GM10266 (cell line): ENCODE data around the gene TANGO6.

Source experiments
- DNase-seq: peaks from one replicate; pipeline ENCODE4 v3.0.0; 2012; ENCODE audit errors: extremely low spot score
- TF ChIP-seq, protein P1 (sequence below): IDR thresholded peaks from 2 replicates; pipeline ENCODE4 v1.5.1; 2012; ENCODE audit warnings: mild to moderate bottlenecking, low read depth; ENCODE audit not compliant: control insufficient read depth, insufficient read depth; ENCODE audit errors: missing control alignments

The TANGO6 gene

DNA sequence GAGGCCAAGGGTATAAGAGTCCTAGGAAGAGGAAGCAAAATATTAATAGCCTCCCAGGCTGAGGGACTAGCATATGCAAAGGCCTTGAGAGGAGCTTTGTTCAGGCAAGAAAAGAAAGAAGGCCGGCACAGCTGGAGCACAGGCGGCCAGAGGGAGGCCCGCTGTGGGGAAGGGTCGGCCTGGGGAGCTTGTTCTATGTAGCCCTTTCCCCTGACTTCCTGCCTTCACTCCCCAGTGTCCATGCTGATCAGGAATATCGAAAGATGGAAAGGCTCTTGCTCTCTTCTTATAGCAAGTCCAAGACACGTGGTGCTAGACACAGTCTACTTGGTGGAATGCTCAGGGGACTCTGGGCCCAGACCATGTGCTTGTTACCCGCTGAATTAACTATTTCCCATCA, 234.7 kb downstream of the TANGO6 start:
- TF ChIP-seq, protein P1, sequence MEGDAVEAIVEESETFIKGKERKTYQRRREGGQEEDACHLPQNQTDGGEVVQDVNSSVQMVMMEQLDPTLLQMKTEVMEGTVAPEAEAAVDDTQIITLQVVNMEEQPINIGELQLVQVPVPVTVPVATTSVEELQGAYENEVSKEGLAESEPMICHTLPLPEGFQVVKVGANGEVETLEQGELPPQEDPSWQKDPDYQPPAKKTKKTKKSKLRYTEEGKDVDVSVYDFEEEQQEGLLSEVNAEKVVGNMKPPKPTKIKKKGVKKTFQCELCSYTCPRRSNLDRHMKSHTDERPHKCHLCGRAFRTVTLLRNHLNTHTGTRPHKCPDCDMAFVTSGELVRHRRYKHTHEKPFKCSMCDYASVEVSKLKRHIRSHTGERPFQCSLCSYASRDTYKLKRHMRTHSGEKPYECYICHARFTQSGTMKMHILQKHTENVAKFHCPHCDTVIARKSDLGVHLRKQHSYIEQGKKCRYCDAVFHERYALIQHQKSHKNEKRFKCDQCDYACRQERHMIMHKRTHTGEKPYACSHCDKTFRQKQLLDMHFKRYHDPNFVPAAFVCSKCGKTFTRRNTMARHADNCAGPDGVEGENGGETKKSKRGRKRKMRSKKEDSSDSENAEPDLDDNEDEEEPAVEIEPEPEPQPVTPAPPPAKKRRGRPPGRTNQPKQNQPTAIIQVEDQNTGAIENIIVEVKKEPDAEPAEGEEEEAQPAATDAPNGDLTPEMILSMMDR: no peak
- DNase-seq: no peak

DNA sequence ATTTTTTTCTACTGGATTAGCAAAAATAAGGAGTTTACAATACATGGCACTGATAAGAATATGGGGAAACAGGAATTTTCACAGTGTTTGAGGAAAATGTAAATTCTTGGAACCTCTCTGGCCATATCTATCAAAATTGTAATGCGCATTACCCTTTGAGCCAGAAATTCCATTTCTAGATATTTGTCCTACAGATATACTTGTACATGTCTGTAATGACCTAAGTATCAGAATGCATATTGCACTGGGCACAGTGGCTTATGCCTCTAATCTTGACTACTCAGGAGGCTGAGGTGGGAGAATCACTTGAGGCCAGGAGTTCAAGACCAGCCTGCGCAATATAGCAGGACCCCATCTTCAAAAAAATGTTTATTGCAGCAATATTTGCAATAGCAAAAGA, 236.4 kb downstream of the TANGO6 start:
- no peak for DNase-seq
- TF ChIP-seq, protein P1: no peak

DNA sequence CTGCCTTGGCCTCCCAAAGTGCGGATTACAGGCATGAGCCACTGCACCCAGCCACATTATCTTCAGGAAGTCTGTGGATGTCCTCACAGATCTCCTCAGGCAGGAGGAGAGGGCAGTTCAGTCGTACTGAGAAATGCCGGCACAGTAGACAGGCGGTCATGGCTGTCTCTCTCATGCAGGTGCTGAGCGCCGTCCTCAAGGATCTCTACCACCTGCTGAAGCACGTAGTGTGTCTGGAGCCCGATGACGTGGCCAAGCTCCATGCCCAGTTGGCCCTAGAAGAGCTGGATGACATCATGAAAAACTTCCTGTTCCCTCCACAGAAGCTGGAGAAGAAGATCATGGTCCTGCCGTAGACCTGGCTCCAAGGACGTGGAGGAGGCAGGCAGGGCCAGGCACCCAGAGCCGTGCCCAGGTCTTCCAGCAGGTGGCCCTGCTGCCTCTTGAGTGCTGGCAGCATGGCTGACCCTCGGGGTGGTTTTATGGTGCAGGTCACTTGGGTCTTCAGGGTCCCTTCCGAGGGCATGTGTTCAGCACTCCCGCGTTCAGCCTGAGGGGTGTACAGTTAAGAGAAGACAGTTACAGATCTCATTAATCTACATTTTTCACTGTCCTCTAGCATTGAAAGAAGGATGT, 240.1 kb downstream of the TANGO6 start:
- TF ChIP-seq, protein P1: peak; percentile 16
- no peak for DNase-seq

DNA sequence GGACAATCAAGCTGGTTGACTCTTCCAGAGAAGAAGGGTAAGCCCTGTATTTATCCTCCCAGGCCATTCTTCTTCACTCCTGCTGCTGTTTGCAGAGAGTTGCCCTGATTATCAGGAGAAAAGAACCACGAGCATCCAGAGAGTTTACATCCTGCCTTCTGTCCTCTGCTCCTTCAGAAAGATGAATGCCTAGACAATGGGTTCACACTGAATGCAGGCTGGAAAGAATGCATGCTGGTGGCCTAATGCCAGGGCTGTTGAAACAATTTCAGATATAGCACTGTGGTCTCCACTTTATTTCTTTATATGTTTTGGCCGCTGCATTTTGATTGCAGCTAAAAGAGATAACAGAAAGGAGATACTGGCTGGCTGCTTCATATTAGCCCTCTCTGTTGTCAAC, 241.0 kb downstream of the TANGO6 start:
- TF ChIP-seq, protein P1: no peak
- DNase-seq: no peak

DNA sequence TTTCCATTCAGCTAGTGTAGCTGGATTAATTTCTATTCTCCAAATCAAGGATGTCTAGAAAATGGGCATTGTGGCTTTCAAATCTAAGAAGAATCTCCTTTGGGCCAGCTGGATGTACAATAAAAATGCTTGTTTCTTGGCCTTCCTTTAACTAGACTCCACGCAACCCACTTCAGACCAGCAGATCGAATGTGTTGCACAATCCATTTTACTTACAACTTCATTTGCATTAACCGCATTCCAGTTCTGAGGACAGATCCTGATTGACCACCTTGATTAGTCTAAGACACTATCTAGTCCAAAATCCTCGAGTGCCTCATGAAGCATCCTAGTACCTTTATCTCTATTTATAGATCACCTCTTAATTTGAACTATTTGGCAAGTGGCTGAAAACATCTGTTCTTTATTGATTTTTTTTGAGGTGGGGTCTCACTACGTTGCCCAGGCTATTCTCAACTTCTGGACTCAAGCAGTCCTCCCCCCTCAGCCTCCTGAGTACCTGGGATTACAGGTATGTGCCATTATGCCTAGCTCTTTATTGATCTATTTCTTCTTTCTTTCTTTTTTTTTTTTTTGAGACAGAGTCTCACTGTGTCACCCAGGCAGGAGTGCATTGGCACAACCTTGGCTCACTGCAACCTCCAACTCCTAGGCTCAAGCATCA, 241.8 kb downstream of the TANGO6 start:
- DNase-seq: no peak
- TF ChIP-seq, protein P1: no peak

DNA sequence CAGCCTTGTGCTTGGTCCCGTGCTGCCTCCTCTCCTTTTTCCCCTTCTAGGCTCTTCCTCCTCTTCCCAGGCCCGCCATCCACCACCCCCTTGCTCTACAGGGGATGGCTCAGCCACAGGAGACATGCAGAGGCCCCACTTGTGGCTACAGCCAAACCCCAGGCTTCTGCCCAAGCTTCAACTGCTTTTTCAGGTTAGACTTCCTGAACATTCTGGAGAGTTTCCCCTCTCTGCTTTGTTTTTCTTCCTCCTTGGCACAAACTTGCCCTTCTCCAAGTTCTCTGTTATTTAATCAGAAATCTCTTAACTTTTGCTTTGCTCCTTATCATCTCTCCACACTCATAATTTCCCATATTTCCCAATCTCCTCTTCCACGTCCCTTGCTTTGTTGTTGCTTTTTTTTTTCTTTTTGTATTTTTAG, 243.8 kb downstream of the TANGO6 start:
- TF ChIP-seq, protein P1: no peak
- DNase-seq: no peak

DNA sequence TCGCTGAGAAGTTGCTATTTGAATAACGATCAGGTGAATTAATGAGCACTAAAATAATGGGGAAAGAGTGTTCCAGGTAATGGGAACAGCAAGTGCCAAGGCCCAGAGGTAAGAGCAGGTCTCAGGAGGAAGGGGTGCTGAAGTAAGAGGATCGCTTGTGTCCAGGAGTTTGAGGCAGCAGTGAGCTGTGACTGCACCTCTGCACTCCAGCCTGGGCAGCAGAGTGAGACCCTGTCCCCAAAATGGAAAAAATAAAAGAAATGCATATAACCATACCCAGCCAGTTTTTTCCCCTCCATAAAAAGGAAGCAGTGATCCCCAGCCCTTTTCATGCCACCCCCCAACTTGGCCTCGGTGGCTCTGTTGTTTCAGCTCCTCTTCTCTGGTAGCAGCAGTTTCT, 245.4 kb downstream of the TANGO6 start:
- no peak for DNase-seq
- TF ChIP-seq, protein P1: no peak
